Measurements from ENCODE around the gene OPN1MW3.
"Not testable (repeated sequence)": the region's sequence is repeated elsewhere in the genome, so short reads cannot be mapped to it uniquely, and the experiment has no call there.

OPN1MW3 gene

DNA sequence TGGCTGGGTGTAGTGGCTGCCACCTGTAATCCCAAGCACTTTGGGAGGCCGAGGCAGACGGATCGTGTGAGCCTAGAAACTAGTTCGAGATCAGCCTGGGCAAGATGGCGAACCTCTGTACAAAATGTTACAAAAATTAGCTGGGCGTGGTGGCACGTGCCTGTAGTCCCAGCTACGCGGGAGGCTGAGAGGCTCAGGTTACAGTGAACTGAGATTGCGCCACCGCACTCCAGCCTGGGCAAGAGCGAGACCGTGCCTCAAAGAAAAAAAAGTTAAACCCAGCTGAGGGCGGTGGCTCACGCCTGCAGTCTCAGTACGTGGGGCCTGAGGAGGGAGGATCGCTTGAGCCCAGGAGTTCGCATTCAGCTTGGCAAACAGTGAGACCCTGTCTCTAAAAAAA is 39.3 kb downstream of the OPN1MW3 start:
- H3K18ac ChIP-seq (ENCODE audit: low read depth in 1 of 2, low read length in 2 of 2) = no peak overlapping the region
- H3K36me3 ChIP-seq (ENCODE audit: control insufficient read depth in 1 of 2, insufficient read depth in 2 of 2, low read depth in 1 of 2, low read length in 2 of 2) = no peaks in the 10 kb centered on the region
- no peak overlapping the region for H3K9ac ChIP-seq (ENCODE audit: low read length)
- H3K23ac ChIP-seq (ENCODE audit: low read length in 2 of 2) = no peak overlapping the region
- H3K9me3 ChIP-seq (ENCODE audit: control insufficient read depth, low read length) = no peaks in the 10 kb centered on the region
- no peaks in the 10 kb centered on the region for H3K4me1 ChIP-seq (ENCODE audit: control insufficient read depth, insufficient read depth, low read depth, low read length)
- no peak overlapping the region for H2BK12ac ChIP-seq (ENCODE audit: low read length in 2 of 2)
- no peak overlapping the region for H3K14ac ChIP-seq (ENCODE audit: low read length in 2 of 2)
- H3K27me3 ChIP-seq (ENCODE audit: control insufficient read depth in 1 of 2, insufficient read depth in 1 of 2, low read length in 2 of 2) = peaks cover 0 to 6% of the 10 kb centered on the region in 2 experiments
- H4K8ac ChIP-seq (ENCODE audit: low read length) = no peak overlapping the region
- no peak for DNase-seq
- H2BK120ac ChIP-seq (ENCODE audit: low read depth, low read length) = no peak overlapping the region
- H3K79me1 ChIP-seq (replicated peaks; ENCODE audit: low read length, poor library complexity, severe bottlenecking) = no peaks in the 10 kb centered on the region
- no peak overlapping the region for H3K4me2 ChIP-seq (ENCODE audit: low read length, poor library complexity, severe bottlenecking)
- no peak overlapping the region for H2AFZ ChIP-seq (ENCODE audit: low read depth, low read length)
- H3K27ac ChIP-seq (ENCODE audit: low read length, poor library complexity, severe bottlenecking) = no peak overlapping the region
- H2BK5ac ChIP-seq (ENCODE audit: low read depth, low read length, poor library complexity, severe bottlenecking) = no peak overlapping the region
- WGBS = 95% methylated on average over 18 of the region's 18 CpGs
- no peak overlapping the region for H2BK15ac ChIP-seq (ENCODE audit: low read depth, poor library complexity, severe bottlenecking)
- H3K4ac ChIP-seq (ENCODE audit: low read depth in 1 of 2, low read length in 2 of 2) = no peak overlapping the region
- H2AK5ac ChIP-seq (ENCODE audit: low read length, severe bottlenecking) = no peak overlapping the region
- no peak overlapping the region for H4K91ac ChIP-seq (ENCODE audit: low read length)
- H3K4me3 ChIP-seq (ENCODE audit: insufficient read depth in 1 of 2, low read depth in 1 of 2, low read length in 2 of 2) = no peak overlapping the region

DNA sequence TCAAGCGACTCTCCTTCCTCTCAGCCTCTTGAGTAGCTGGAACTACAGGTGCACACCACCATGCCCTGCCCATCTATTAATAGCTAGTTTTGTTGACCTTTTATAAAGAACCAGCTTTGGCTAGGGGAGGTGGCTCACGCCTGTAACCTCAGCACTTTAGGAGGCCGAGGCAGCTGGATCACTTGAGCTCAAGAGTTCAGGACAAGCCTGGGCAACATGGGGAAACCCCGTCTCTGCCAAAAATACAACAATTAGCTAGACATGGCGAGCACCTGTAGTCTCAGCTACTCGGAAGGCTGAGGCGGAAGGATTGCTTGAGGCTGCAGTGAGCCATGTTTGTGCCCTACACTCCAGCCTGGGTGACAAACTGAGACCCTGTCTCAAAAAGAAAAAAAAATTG is 40.9 kb downstream of the OPN1MW3 start:
- Histone ChIP-seq H3K23ac (ENCODE audit: low read length in 2 of 2) (no peak overlapping the region), H2AK5ac (ENCODE audit: low read length, severe bottlenecking) (no peak overlapping the region), H3K79me1 (replicated peaks; ENCODE audit: low read length, poor library complexity, severe bottlenecking) (no peaks in the 10 kb centered on the region), H2AFZ (ENCODE audit: low read depth, low read length) (no peak overlapping the region), H3K18ac (ENCODE audit: low read depth in 1 of 2, low read length in 2 of 2) (no peak overlapping the region), H3K36me3 (ENCODE audit: control insufficient read depth in 1 of 2, insufficient read depth in 2 of 2, low read depth in 1 of 2, low read length in 2 of 2) (no peaks in the 10 kb centered on the region), H3K27ac (ENCODE audit: low read length, poor library complexity, severe bottlenecking) (no peak overlapping the region), H3K4me2 (ENCODE audit: low read length, poor library complexity, severe bottlenecking) (no peak overlapping the region), H3K27me3 (ENCODE audit: control insufficient read depth in 1 of 2, insufficient read depth in 1 of 2, low read length in 2 of 2) (peaks cover 0 to 13% of the 10 kb centered on the region in 2 experiments), H3K4me3 (ENCODE audit: insufficient read depth in 1 of 2, low read depth in 1 of 2, low read length in 2 of 2) (no peak overlapping the region), H2BK12ac (ENCODE audit: low read length in 2 of 2) (no peak overlapping the region), H2BK15ac (ENCODE audit: low read depth, poor library complexity, severe bottlenecking) (no peak overlapping the region), H3K9me3 (ENCODE audit: control insufficient read depth, low read length) (no peaks in the 10 kb centered on the region), H2BK5ac (ENCODE audit: low read depth, low read length, poor library complexity, severe bottlenecking) (no peak overlapping the region), H2BK120ac (ENCODE audit: low read depth, low read length) (peak overlapping the region; percentile 34), H3K14ac (ENCODE audit: low read length in 2 of 2) (no peak overlapping the region), H3K9ac (ENCODE audit: low read length) (no peak overlapping the region), H4K91ac (ENCODE audit: low read length) (no peak overlapping the region), H3K4ac (ENCODE audit: low read depth in 1 of 2, low read length in 2 of 2) (no peak overlapping the region), H3K4me1 (ENCODE audit: control insufficient read depth, insufficient read depth, low read depth, low read length) (no peaks in the 10 kb centered on the region), H4K8ac (ENCODE audit: low read length) (no peak overlapping the region)
- no peak for DNase-seq
- WGBS = 92% methylated on average over 6 of the region's 7 CpGs

DNA sequence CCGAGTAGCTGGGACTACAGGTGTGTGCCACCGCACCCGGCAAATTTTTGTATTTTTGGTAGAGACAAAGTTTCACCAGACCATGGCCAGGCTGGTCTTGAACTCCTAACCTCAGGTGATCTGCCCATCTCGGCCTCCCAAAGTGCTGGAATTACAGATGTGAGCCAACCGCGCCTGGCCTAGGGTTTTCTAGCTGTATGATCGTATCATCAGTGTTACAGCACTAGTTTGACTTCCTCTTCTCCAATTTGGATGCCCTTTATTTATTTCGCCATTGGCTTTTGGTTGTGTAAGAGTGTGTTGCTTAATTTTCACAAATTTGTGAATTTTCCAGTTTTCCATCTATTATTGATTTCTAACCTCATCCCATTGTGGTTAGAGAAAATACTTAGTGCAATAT is 43.4 kb downstream of the OPN1MW3 start:
- Histone ChIP-seq H3K14ac (ENCODE audit: low read length in 2 of 2) (no peak overlapping the region), H3K36me3 (ENCODE audit: control insufficient read depth in 1 of 2, insufficient read depth in 2 of 2, low read depth in 1 of 2, low read length in 2 of 2) (no peaks in the 10 kb centered on the region), H3K4me3 (ENCODE audit: insufficient read depth in 1 of 2, low read depth in 1 of 2, low read length in 2 of 2) (no peak overlapping the region), H3K27ac (ENCODE audit: low read length, poor library complexity, severe bottlenecking) (no peak overlapping the region), H3K27me3 (ENCODE audit: control insufficient read depth in 1 of 2, insufficient read depth in 1 of 2, low read length in 2 of 2) (peaks cover 0 to 37% of the 10 kb centered on the region in 2 experiments), H3K4me1 (ENCODE audit: control insufficient read depth, insufficient read depth, low read depth, low read length) (no peaks in the 10 kb centered on the region), H2BK12ac (ENCODE audit: low read length in 2 of 2) (no peak overlapping the region), H4K91ac (ENCODE audit: low read length) (no peak overlapping the region), H3K23ac (ENCODE audit: low read length in 2 of 2) (no peak overlapping the region), H3K4me2 (ENCODE audit: low read length, poor library complexity, severe bottlenecking) (no peak overlapping the region), H2BK15ac (ENCODE audit: low read depth, poor library complexity, severe bottlenecking) (no peak overlapping the region), H3K9me3 (ENCODE audit: control insufficient read depth, low read length) (no peaks in the 10 kb centered on the region), H3K79me1 (replicated peaks; ENCODE audit: low read length, poor library complexity, severe bottlenecking) (no peaks in the 10 kb centered on the region), H4K8ac (ENCODE audit: low read length) (no peak overlapping the region), H3K18ac (ENCODE audit: low read depth in 1 of 2, low read length in 2 of 2) (no peak overlapping the region), H2AFZ (ENCODE audit: low read depth, low read length) (no peak overlapping the region), H2AK5ac (ENCODE audit: low read length, severe bottlenecking) (no peak overlapping the region), H2BK120ac (ENCODE audit: low read depth, low read length) (no peak overlapping the region), H2BK5ac (ENCODE audit: low read depth, low read length, poor library complexity, severe bottlenecking) (no peak overlapping the region), H3K4ac (ENCODE audit: low read depth in 1 of 2, low read length in 2 of 2) (no peak overlapping the region), H3K9ac (ENCODE audit: low read length) (no peak overlapping the region)
- 95% methylated on average over 6 of the region's 8 CpGs for whole genome bisulfite sequencing
- no peak for DNase-seq

DNA sequence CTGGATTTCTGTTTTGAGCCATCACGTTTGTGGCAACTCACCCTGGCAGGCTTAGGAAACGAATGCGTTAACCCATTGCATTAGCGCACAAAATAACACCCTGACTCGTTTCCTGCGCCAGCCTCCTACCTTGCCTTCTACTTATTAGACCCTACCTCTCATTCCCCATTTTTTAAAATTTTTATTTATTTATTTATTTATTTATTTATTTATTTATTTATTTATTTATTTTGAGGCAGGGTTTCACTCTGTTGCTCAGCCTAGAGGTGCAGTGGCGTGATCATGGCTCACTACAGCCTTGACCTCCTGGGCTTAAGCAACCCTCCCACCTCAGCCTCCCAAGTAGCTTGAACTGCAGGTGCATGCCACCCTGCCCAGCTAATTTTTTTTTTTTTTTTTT is 45.6 kb downstream of the OPN1MW3 start:
- DNase-seq; H3K9me3 ChIP-seq (ENCODE audit: control insufficient read depth, low read length); H4K91ac ChIP-seq (ENCODE audit: low read length); H4K8ac ChIP-seq (ENCODE audit: low read length); H3K36me3 ChIP-seq (ENCODE audit: control insufficient read depth in 1 of 2, insufficient read depth in 2 of 2, low read depth in 1 of 2, low read length in 2 of 2); H3K14ac ChIP-seq (ENCODE audit: low read length in 2 of 2); H2AK5ac ChIP-seq (ENCODE audit: low read length, severe bottlenecking); H2BK120ac ChIP-seq (ENCODE audit: low read depth, low read length); H3K4ac ChIP-seq (ENCODE audit: low read depth in 1 of 2, low read length in 2 of 2); H3K27ac ChIP-seq (ENCODE audit: low read length, poor library complexity, severe bottlenecking); H2BK12ac ChIP-seq (ENCODE audit: low read length in 2 of 2); H3K4me2 ChIP-seq (ENCODE audit: low read length, poor library complexity, severe bottlenecking); H3K4me3 ChIP-seq (ENCODE audit: insufficient read depth in 1 of 2, low read depth in 1 of 2, low read length in 2 of 2); H3K4me1 ChIP-seq (ENCODE audit: control insufficient read depth, insufficient read depth, low read depth, low read length); H2BK15ac ChIP-seq (ENCODE audit: low read depth, poor library complexity, severe bottlenecking); H2BK5ac ChIP-seq (ENCODE audit: low read depth, low read length, poor library complexity, severe bottlenecking); H3K9ac ChIP-seq (ENCODE audit: low read length); H3K18ac ChIP-seq (ENCODE audit: low read depth in 1 of 2, low read length in 2 of 2); H3K23ac ChIP-seq (ENCODE audit: low read length in 2 of 2); H2AFZ ChIP-seq (ENCODE audit: low read depth, low read length); H3K79me1 ChIP-seq (replicated peaks; ENCODE audit: low read length, poor library complexity, severe bottlenecking): not testable (repeated sequence)
- WGBS = 83% methylated on average over 4 of the region's 7 CpGs
- H3K27me3 ChIP-seq (ENCODE audit: control insufficient read depth in 1 of 2, insufficient read depth in 1 of 2, low read length in 2 of 2) = peaks cover 0 to 51% of the 10 kb centered on the region in 2 experiments

Measured in mesenchymal stem cell (in vitro differentiated cells and primary cell).